NCI-H2081 treated with DMSO at 0.1 percent for 48 hours (cell line): ENCODE data around the gene SCEL.

ENCODE experiments used
- DNase-seq: peaks from one replicate; lab custom pipeline; 2025; lab: John Stamatoyannopoulos, UW

SCEL gene

DNA sequence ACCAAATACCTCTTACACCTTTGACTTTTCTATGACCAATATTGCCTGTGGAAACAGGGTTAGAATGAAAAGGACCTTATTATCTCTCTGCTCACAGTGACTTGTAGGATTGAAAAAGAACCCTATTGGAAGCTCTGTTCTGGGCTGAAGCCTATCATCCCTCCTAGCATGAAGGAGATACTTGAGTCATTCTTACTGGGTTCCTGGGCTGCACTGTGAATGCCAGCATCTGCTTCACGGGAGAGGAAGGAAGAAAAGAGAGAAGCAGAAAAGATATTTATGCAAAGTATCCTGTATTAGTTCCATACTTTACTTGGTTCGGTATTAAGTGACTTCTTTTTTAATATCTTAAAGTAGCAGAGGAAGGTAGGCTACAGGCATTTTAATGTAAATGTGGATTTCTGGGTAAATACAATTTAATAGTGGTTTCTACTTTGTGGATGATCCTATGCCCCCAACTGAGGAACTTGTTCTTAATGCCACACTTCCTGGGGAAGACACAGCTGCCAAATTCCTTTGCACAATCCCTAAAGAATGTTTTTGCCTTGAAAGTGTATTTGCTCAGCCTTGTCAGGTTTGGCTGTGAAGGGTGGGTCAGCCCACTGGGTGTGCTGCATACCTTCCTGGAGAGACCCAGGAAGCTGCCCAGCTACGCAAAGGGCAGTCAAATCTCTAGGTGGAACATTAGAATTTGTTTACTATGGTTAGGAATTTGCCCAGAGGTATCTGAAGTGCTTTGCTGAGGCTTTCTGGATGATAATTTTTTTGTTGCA is 13.7 kb upstream of the SCEL start:
- DNase-seq, result no peak

DNA sequence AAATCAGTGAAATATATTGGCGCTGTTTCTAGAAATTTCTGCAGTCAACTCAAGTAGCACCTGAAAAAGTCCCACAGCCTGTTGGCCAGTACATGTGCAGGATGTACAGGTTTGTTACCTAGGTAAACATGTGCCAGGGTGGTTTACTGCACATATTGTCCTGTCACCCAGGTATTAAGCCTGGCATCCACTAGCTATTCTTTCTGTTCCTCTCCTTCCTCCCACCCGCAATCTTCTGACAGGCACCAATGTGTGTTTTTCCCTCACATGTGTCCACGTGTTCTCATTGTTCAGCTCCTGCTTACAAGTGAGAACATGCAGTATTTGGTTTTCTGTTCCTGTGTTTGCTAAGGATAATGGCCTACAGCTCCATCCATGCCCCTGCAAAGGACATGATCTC is 13.1 kb upstream of the SCEL start:
- DNase-seq, result no peak

GRCh38 chr13:77523386-77523785 is 12.1 kb upstream of the SCEL start:
- DNase-seq, result no peak

DNA sequence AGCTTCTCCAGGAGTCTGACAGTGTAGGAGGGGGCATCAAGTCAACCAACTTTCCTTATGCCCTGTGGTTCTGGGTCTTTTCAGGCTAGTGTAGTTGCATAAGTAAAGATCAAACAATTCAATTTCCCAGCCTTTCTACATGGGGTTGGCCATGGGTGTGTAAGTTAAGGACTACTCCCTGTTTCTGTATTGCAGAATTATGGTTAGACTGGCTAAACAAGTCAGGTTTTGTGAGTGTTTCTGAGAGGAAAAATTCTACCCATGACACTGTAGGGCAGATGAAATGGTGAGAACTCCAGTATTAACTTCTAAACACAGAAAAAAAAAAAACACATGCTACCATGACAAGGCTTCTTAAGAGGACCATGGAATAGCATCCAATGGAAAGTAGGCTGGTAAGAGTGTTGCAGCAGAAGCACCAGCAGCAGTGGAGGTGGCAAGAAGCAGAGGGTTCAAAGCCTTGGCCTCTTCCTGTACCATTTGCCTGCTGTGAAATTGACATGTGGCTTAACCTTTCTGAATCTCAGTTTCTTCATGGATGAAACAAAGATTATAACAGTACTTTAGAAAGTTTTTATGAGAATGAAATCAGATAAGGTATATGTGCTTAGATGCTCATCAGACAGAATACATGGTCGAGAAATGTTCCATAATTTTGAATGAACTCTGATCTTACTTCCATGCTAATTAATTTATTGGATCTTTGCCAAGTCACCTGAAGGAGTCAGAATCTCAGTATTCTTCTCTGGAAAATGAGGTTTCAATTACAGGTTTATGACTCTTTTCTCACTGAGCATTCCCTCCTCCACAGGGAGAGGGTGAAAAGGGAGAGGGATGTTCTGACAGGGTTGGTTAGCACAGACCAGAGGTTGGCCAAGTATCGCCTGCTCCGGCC is 11.4 kb upstream of the SCEL start:
- DNase-seq, result no peak

DNA sequence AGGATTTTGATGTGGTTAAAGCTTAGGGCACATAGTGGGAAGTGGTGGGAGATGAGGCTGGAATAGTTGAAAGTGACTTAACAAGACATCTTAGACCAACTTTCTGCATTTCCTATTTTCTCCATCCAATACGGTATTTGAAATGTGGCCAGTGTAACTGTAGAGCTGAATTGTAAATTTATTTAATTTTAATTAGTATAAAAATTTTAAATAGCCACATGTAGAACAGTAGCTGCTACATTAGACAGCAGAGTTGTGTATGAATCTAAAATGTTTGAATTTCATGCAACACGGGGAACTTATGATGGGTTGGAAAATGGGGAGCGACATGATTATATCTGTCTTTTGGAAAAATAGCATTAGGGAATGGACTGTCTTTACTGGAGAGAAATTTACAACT is 7.1 kb upstream of the SCEL start:
- no peak for DNase-seq

- DNase-seq, result no peak
Observed at GRCh38 chr13:77528834-77529500, 6.5 kb upstream of the SCEL start.

- DNase-seq, result no peak
Observed at GRCh38 chr13:77529501-77529840, 6.0 kb upstream of the SCEL start.

- DNase-seq, result no peak
Observed at GRCh38 chr13:77530875-77531274, 4.6 kb upstream of the SCEL start.

DNA sequence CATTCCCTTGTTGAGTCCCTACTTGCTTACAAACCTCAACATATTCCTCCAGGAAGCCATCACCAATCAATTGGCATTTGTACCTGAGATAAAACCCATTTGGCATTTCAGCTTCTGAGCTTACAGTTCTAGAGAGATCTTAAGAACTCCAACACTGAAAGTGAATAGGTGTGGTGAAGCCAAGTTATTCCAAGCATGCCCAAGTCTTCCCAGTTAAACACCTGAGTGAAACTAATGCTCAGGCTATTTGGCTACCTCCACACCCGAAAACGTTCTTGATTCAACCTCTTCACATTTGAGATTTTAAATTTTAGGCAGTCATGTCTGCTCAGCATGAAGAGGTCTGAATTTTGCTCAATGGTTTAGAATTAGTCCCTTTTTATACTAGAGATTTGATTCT is 2.5 kb upstream of the SCEL start:
- no peak for DNase-seq

DNA sequence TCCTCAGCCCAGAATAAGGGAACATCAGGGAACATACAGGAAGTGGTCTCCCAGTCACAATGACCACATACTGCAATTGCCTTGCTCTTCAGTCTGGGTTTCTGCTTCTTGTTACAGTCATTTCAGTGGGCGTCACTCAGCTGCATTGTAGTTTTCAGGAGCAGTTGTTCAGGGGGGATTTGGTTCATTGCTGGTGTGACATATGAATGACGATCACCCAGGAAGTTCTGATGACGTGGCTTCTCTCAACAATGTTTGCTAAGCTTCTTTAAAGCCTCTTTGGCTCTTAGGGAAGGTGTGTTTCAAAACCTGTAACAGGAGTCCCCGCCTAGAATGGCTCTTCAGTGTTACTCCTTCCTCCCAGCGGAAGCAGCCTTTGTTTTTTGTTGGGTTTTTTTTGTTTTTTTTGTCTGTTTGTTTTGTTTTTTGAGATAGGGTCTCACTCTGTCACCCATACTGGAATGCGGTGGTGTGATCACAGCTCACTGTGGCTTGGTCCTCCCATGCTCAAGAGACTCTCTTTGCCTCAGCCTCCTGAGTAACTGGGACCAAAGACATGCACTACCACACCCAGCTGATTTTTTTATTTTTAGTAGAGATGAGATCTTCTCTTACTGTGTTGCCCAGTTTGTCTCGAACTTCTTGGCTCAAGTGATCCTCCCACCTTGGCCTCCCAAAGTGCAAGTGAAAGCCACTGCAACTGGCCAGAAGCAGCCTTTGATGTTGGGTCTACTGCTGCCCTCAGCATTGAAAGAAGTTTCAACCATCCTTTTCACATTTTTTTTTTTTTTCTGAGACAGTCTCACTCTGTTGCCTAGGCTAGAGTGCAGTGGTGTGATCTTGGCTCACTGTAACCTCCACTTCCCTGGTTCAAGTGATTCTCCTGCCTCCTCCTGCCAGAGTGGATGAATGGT is 1.4 kb upstream of the SCEL start:
- DNase-seq, result no peak

DNA sequence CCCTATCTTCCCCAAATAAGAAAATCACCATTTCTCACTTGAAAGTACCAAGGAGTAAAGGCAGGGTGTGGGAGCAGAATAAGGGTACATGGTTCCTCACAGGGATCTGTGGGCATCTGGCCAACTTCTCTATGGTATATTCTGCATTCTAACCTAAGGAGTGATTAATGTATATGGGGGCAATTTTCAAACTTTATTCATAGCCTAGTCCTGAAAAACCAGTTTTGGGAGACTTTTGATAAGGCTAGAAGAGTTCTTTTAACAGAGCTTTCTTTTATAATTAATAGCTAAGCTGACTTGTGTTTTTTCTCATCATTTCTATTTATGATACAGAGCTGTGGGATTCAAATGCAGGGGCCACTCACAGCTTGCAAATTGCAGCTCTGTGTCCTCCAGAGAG is 852 bp downstream of the SCEL start:
- no peak for DNase-seq

- no peak for DNase-seq
Observed at GRCh38 chr13:77537289-77537919, 1.9 kb downstream of the SCEL start.

- no peak for DNase-seq
Observed at GRCh38 chr13:77543711-77544110, 8.2 kb downstream of the SCEL start.

DNA sequence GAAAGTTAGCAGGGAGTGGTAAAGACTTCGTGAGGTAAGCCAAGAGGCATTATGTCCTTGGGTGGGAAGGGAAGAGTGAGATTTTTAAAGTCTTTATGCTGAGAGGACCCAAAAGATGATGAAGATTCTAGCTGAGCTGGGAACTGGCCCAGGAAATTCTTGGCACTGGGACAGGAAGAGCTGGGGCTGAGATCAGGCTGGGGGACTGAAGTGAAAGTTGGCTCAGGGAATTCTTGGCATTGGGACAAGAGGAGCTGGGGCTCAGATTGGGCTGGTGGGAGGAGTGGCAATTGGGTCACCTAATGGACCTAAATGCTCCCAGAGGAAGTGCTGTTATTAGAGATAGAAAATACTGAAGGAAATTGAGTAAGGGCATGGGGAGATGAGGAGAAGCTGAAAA is 8.8 kb downstream of the SCEL start:
- no peak for DNase-seq

GRCh38 chr13:77544758-77545338 is 9.3 kb downstream of the SCEL start:
- no peak for DNase-seq

DNA sequence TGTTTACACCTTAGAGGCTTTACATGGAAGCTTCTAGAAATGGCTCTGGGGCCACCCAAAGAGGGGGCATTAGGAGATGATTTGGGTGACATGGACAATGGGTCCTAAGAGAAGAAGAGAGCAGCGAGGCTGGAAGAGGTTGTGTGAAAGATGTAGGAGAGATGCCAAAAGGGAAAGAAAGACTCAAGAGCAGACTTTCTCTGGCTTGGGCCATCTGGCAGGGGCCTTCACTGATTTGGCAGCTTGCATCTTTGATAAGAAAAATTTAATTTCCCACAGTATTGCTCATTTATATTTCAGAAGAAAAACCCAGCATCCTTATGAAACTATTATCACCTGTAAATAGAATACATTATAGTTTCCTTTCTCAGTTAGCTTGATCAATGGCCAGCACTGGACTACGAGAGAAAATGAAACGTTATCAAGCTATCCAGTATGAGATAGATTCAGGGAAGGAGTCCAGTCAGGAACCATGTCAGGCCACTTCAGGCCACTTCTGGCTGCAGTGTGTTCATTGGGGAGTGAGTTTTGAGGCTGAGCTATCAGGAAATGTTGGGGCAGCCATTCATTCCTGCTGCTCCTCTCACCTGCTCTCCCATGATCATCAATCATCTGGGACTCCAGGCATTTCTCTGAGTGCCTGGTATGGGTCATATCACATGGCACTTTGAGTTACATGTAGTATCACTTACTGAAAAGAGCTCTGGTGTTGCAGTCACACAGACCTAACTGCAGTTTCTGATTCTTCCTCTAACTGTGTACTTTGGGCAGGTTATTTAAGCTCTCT is 10.3 kb downstream of the SCEL start:
- DNase-seq, result no peak

GRCh38 chr13:77548095-77548494 is 12.6 kb downstream of the SCEL start:
- no peak for DNase-seq

GRCh38 chr13:77548594-77548993 is 13.1 kb downstream of the SCEL start:
- no peak for DNase-seq

DNA sequence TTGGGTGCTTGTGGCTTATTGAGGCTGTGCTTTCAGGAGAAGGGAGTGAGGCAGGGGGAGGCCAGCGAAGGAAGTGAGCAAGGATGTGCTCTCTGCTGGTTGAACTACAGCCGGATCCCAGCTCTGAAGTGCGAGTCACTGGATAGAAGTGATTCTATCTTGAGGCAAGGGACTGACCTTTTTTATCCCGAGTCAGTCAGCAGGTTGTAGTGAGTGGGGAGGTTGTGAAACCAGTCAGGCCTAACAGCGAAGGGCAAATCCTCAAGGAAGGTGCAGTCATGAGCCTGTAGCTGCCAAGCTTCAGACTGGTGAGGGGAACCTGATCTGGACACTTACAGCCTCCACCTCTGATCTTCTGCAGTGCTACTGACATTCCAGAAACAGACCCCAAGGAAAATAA is 18.6 kb downstream of the SCEL start:
- DNase-seq, result no peak

GRCh38 chr13:77555246-77555645 is 19.7 kb downstream of the SCEL start:
- no peak for DNase-seq
